Measurements from ENCODE around the gene GGTLC1.
"Not testable (repeated sequence)": the region's sequence is repeated elsewhere in the genome, so short reads cannot be mapped to it uniquely, and the experiment has no call there.

GGTLC1 gene

GRCh38 chr20:23988561-23988960 lies at the start of gene GGTLC1:
TSS of gene GGTLC1 (minus strand) at chr20:23988779. CDS start at chr20:23986611, 2,168 bp downstream.
- DNase-seq = no peak

- DNase-seq = no peak
Measured at GRCh38 chr20:24034820-24035219, 46.2 kb upstream of the GGTLC1 start.

GRCh38 chr20:24033565-24033964 lies 45.0 kb upstream of the GGTLC1 start:
- DNase-seq = no peak

- DNase-seq = no peak
Measured at GRCh38 chr20:24033151-24033550, 44.6 kb upstream of the GGTLC1 start.

DNA sequence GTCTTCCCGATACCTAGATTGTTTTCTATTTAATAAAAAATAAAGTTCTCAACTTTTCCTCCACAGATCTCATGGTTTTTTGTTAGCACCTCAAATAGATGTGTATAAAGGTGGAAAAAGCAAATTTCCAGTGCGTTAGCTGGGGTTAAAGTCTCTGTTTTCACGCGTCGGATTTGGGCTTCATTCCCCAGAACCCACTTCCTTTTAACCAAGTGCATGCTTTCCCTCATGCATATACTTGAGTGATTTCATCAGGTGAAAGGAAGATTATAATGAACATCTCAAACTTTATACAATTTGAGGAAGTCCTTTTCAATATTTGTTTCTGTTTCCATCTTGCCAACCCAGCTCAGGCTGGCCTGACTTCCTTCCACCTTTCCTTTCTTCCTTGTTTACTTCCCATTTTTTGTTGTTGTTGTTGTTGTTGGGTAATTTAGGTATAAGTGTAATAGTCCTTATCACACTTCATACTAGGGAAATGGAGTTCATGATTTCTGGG lies 43.9 kb upstream of the GGTLC1 start:
- DNase-seq = no peak

DNA sequence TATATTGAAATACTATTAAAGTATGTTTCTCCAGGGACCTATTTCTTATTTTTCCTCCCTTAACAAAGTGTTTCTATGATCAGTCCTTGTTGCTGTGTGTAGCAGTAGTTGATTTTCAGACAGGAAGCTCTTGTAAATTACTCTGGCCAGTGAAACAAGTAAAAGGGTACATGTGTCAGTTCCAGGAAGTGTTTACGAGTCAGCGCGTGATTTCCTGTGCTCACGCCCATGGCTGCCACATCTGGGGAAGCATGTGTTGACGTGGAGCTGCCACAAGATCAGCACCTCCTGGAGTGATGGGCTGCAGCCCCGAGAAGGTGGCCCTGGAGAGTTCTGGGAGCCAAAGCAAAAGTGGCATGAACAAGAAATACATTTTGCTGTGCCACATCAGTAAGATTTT lies 38.6 kb upstream of the GGTLC1 start:
- no peak for DNase-seq

- DNase-seq = no peak
Measured at GRCh38 chr20:24022621-24023180, 34.1 kb upstream of the GGTLC1 start.

- DNase-seq = no peak
Measured at GRCh38 chr20:24018796-24019195, 30.2 kb upstream of the GGTLC1 start.

GRCh38 chr20:24017458-24017755 lies 28.8 kb upstream of the GGTLC1 start:
- no peak for DNase-seq

GRCh38 chr20:24016607-24017457 lies 28.3 kb upstream of the GGTLC1 start:
- DNase-seq = no peak

DNA sequence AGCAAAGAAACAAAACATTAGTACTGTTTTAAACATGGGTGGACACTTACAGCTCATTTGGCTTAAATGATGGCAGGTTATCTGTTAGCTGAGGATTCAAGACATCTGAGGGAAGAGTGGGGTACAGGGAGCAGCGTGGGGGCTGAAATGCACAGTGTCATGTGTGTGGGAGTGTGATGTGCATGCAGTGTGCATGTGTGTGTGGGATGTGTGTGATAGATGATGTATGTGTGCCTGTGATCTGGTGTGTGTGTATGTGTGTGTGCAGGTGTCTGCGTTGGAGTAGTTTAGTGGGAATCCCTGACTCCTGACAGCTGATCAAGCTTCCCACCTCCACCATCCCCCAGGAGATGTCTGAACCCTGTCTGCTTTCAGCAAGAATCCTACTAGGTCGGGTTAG lies 25.4 kb upstream of the GGTLC1 start:
- no peak for DNase-seq

DNA sequence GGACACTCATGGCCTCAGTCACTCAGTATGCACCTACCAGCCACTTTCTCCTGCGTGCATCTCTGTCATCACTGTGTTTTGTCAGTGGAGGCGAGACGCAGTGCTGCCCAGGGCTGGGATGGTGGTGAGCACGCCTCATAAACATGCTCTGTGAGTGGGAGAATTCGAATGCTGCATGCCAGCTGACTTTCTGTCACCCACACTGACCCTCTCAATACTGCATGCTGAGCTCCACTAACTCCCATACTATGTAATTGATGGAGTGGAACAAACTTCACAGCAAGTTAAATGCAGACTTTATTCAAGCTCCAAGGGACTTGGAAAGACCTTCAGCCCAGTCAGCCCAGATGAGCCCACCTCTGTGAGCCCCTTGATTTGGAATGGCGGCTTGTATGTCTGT lies 22.7 kb upstream of the GGTLC1 start:
- no peak for DNase-seq

DNA sequence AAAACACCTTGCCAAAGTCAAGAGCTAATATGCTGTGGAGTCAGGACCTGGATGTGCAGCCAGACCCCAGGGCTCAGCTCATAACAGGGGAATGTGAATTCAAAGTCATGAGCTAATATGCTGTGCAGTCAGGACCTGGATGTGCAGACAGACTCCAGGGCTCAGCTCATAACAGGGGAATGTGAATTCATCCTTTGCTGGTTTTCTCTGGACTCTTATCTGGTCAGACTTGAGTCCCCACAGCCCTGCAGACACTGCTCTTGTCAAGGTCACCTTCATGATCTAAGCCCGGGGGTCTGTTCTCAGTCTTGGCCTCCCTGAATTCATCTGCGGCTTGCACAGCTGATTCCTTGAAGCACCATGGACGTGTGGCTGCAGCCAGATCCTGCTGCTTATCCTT lies 19.2 kb upstream of the GGTLC1 start:
- no peak for DNase-seq

- no peak for DNase-seq
Measured at GRCh38 chr20:24007073-24007595, 18.6 kb upstream of the GGTLC1 start.

GRCh38 chr20:24006626-24007025 lies 18.0 kb upstream of the GGTLC1 start:
- no peak for DNase-seq

- no peak for DNase-seq
Measured at GRCh38 chr20:24004471-24004870, 15.9 kb upstream of the GGTLC1 start.

DNA sequence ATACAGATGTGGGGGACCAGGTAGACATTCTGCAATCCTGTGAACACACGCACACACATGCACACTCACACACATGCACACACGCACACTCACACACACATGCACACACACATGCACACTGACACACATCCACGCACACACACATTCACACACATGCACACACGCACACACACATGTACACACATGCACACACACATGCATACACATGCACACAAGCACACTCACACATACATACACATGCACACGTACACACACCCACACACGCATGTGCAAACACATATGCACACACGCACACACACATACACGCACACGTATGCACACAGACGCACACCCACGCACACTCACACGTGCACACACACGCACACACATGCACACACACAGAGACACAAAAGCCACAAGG lies 14.3 kb upstream of the GGTLC1 start:
- no peak for DNase-seq

GRCh38 chr20:24001712-24002405 lies 13.3 kb upstream of the GGTLC1 start:
- DNase-seq = no peak

DNA sequence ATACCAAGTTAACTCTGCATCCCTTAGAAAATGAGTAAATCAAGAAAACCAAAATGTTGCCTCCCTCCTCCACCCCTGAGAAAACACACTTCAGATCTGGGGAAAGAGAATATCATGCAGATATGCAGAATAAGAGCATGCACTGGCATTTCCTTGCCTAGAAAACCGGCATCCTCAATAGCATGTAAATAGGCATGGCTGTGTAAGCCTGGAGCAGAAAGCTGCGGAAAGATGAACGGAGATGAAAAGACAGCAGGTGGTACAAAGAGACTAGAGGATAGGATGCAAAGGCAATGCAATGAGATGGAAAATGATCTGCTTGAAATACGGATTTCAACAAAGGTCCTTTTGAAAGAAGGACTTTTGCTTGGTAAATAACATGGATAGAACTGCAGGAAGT lies 10.3 kb upstream of the GGTLC1 start:
- no peak for DNase-seq

DNA sequence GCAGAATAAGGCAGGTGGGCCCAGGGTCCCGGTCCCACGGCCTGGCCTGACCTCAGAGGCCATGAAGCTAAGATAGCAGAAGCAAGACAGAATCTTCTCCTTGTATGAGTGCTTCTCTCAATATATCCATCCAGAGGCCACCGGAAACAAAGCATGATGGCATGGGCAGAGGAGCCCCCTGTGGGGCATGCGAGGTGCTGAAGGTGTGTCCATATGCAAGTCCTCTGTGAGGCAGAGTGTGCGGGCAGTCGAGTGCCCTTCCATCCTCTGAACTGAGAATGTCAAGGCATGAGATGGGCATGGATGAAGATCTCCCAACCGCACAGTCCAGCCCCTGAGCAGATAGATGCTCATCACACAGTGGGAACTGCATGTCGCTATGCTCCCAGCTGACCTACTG lies 9.8 kb upstream of the GGTLC1 start:
- DNase-seq = no peak

- DNase-seq = peak; percentile 11
Measured at GRCh38 chr20:23995905-23996666, 7.5 kb upstream of the GGTLC1 start.

DNA sequence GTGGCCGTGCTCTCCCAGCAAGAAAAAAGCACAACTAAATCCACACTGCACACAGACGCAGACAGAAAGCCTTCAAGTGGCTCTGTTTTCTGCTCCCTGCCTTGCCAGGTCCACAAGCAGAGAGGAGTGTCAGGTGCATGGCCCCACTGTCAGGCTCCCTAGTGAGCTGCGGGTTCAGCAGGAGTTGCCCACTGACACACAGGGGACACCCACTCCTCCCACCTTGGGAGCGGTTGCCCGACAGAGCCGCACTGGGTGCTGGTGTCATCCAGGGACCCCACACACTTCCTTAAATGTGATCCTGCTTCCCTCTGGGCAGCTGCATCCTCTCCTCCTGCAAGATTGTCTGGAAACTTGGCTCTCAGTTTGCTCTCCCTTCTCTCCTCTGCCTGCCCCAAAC lies 6.7 kb upstream of the GGTLC1 start:
- not testable (repeated sequence) for DNase-seq

- DNase-seq = not testable (repeated sequence)
Measured at GRCh38 chr20:23994001-23994633, 5.5 kb upstream of the GGTLC1 start.

Data from NCI-H1092 treated with DMSO at 0.1 percent for 48 hours (cell line).